DOHH2 (cell line): ENCODE data around the gene RGR.

Experiments used
- H3F3A ChIP-seq: fragments of 200-600 bp; sonication (generic), shearing (Covaris generic); 2 replicates; pipeline ENCODE4 v1.6.0; 2016; ENCODE audit warnings: antibody characterized with exemption, mild to moderate bottlenecking; ENCODE audit not compliant: control insufficient read depth, insufficient read depth
- H3K27ac ChIP-seq: fragments of 200-600 bp; sonication (generic); 2 replicates; pipeline ENCODE4 v1.5.1; 2014; ENCODE audit warnings: low read depth, mild to moderate bottlenecking, low read length, moderate library complexity
- H3K27me3 ChIP-seq: fragments of 200-600 bp; sonication (generic); 2 replicates; pipeline ENCODE4 v1.6.1; 2014; ENCODE audit warnings: mild to moderate bottlenecking, low read length, mixed read lengths; ENCODE audit not compliant: control insufficient read depth
- H3K36me3 ChIP-seq: fragments of 200-600 bp; sonication (generic); 2 replicates; pipeline ENCODE4 v1.6.1; 2014; ENCODE audit warnings: mild to moderate bottlenecking, low read length, moderate library complexity, mixed read lengths; ENCODE audit not compliant: control insufficient read depth
- H3K4me1 ChIP-seq: fragments of 200-600 bp; sonication (generic); 2 replicates; pipeline ENCODE4 v1.6.1; 2014; ENCODE audit warnings: mild to moderate bottlenecking, low read length, mixed read lengths; ENCODE audit not compliant: control insufficient read depth
- H3K4me2 ChIP-seq: fragments of 200-600 bp; sonication (generic); 2 replicates; pipeline ENCODE4 v1.6.0; 2014; ENCODE audit warnings: mild to moderate bottlenecking, low read length, moderate library complexity
- H3K4me3 ChIP-seq: fragments of 200-600 bp; sonication (generic); 2 replicates; pipeline ENCODE4 v1.5.1; 2014; ENCODE audit warnings: mild to moderate bottlenecking, low read length, mixed read lengths
- H3K79me2 ChIP-seq: fragments of 200-600 bp; sonication (generic); 2 replicates; pipeline ENCODE4 v1.6.1; 2014; ENCODE audit warnings: mild to moderate bottlenecking, low read length, mixed read lengths; ENCODE audit not compliant: control insufficient read depth
- H3K9me2 ChIP-seq: fragments of 200-600 bp; sonication (generic); replicated peaks from 2 replicates; pipeline ENCODE4 v1.6.1; 2014; ENCODE audit warnings: mild to moderate bottlenecking, low read length, mixed read lengths; ENCODE audit not compliant: control insufficient read depth
- H3K9me3 ChIP-seq: fragments of 200-600 bp; sonication (generic); 2 replicates; pipeline ENCODE4 v1.6.1; 2014; ENCODE audit warnings: antibody characterized with exemption, low read length, mixed read lengths; ENCODE audit not compliant: control insufficient read depth, insufficient read depth
- H4K20me1 ChIP-seq: fragments of 200-600 bp; sonication (generic); 2 replicates; pipeline ENCODE4 v1.6.0; 2014; ENCODE audit warnings: low read depth, mild to moderate bottlenecking, antibody characterized with exemption, low read length, moderate library complexity; ENCODE audit not compliant: control insufficient read depth, insufficient read depth
- EZH2phosphoT487 ChIP-seq: fragments of 200-600 bp; sonication (generic); IDR thresholded peaks from 2 replicates; pipeline ENCODE4 v1.6.1; 2017; ENCODE audit warnings: borderline replicate concordance, mild to moderate bottlenecking, antibody characterized with exemption, low read length, moderate library complexity, mixed read lengths
- TF ChIP-seq, protein P1 (sequence below): fragments of 200-600 bp; sonication (generic); IDR thresholded peaks from one replicate; pipeline ENCODE4 v1.5.1; 2014; ENCODE audit warnings: antibody characterized with exemption, mild to moderate bottlenecking, low read depth, low read length; ENCODE audit not compliant: poor library complexity, severe bottlenecking

Gene RGR

DNA sequence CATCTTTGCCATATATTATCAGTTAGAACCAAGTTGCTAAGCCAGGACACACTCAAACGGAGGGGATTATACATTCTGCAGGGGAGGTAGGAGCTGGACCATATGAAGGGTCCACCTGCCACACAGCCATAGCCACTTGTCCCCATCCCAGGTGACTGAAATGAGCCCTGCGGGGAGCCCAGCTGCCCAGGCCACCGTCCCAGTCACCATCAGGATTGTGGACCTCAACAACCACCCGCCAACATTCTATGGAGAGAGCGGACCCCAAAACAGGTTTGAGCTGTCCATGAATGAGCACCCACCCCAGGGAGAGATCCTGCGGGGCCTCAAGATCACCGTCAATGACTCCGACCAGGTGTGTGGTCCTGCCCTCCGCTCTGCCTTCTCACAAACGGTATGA lies 36.8 kb upstream of the RGR start:
- H3K27me3 ChIP-seq, result peaks cover 11% of the 10 kb centered on the region; the same call in 1 of the 2 replicates
- H3K36me3 ChIP-seq, result no peaks in the 10 kb centered on the region
- no peak for TF ChIP-seq EZH2phosphoT487
- TF ChIP-seq, protein P1, sequence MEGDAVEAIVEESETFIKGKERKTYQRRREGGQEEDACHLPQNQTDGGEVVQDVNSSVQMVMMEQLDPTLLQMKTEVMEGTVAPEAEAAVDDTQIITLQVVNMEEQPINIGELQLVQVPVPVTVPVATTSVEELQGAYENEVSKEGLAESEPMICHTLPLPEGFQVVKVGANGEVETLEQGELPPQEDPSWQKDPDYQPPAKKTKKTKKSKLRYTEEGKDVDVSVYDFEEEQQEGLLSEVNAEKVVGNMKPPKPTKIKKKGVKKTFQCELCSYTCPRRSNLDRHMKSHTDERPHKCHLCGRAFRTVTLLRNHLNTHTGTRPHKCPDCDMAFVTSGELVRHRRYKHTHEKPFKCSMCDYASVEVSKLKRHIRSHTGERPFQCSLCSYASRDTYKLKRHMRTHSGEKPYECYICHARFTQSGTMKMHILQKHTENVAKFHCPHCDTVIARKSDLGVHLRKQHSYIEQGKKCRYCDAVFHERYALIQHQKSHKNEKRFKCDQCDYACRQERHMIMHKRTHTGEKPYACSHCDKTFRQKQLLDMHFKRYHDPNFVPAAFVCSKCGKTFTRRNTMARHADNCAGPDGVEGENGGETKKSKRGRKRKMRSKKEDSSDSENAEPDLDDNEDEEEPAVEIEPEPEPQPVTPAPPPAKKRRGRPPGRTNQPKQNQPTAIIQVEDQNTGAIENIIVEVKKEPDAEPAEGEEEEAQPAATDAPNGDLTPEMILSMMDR, result no peak
- no peaks in the 10 kb centered on the region for H3F3A ChIP-seq
- no peak overlapping the region for H3K4me2 ChIP-seq
- H3K4me3 ChIP-seq, result no peak overlapping the region
- no peak overlapping the region for H3K27ac ChIP-seq
- H3K79me2 ChIP-seq, result no peaks in the 10 kb centered on the region
- no peaks in the 10 kb centered on the region for H3K9me3 ChIP-seq
- H3K4me1 ChIP-seq, result 0 out of 2 replicates have a peak, but pooled peaks cover 2% of the 10 kb centered on the region
- no peaks in the 10 kb centered on the region for H3K9me2 ChIP-seq
- no peaks in the 10 kb centered on the region for H4K20me1 ChIP-seq

DNA sequence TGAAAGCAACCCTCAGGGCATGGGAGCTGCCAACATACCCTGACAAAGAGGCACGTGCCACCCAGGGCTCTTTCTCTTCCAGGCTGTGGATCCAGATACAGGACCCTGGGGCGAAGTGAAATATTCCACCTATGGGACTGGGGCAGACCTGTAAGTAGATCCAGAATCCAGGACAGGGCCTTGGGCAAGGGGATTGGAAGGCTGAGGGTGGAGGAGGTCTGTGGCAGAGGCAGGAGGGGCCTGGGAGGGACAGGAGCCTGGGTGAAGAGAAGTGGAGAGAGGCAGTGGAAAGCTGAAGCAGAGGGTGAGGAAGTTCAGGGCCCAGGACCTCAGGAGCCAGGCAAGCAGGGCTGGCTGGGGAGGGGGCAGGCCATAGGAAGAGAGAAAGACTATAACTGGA lies 33.3 kb upstream of the RGR start:
- H3K4me3 ChIP-seq, result no peak overlapping the region
- no peak for TF ChIP-seq EZH2phosphoT487
- TF ChIP-seq, protein P1, result no peak
- H3K9me3 ChIP-seq, result no peaks in the 10 kb centered on the region
- H3K27ac ChIP-seq, result no peak overlapping the region
- H3K27me3 ChIP-seq, result peaks cover 11% of the 10 kb centered on the region; the same call in 1 of the 2 replicates
- no peaks in the 10 kb centered on the region for H3K79me2 ChIP-seq
- no peaks in the 10 kb centered on the region for H4K20me1 ChIP-seq
- H3K9me2 ChIP-seq, result no peaks in the 10 kb centered on the region
- H3F3A ChIP-seq, result no peaks in the 10 kb centered on the region
- H3K4me2 ChIP-seq, result no peak overlapping the region
- H3K4me1 ChIP-seq, result no peaks in the 10 kb centered on the region
- no peaks in the 10 kb centered on the region for H3K36me3 ChIP-seq

GRCh38 chr10:84212014-84212413 lies 32.8 kb upstream of the RGR start:
- Histone ChIP-seq H3K27ac (no peak overlapping the region), H4K20me1 (no peaks in the 10 kb centered on the region), H3K4me1 (no peaks in the 10 kb centered on the region), H3K4me2 (no peak overlapping the region), H3F3A (no peaks in the 10 kb centered on the region), H3K9me3 (no peaks in the 10 kb centered on the region), H3K27me3 (peaks cover 11% of the 10 kb centered on the region; the same call in 1 of the 2 replicates), H3K36me3 (no peaks in the 10 kb centered on the region), H3K9me2 (no peaks in the 10 kb centered on the region), H3K79me2 (no peaks in the 10 kb centered on the region), H3K4me3 (no peak overlapping the region)
- no peak for TF ChIP-seq EZH2phosphoT487
- TF ChIP-seq, protein P1, result no peak

GRCh38 chr10:84213076-84213475 lies 31.8 kb upstream of the RGR start:
- Histone ChIP-seq H3F3A (no peaks in the 10 kb centered on the region), H3K27me3 (peaks cover 5% of the 10 kb centered on the region; the same call in 1 of the 2 replicates), H3K9me3 (no peaks in the 10 kb centered on the region), H3K4me2 (no peak overlapping the region), H3K27ac (no peak overlapping the region), H3K4me3 (no peak overlapping the region), H4K20me1 (no peaks in the 10 kb centered on the region), H3K79me2 (no peaks in the 10 kb centered on the region), H3K36me3 (no peaks in the 10 kb centered on the region), H3K4me1 (no peaks in the 10 kb centered on the region), H3K9me2 (no peaks in the 10 kb centered on the region)
- TF ChIP-seq, protein P1, result no peak
- no peak for TF ChIP-seq EZH2phosphoT487
